NAMALWA (cell line): Measurements from ENCODE around the gene ETV4.

Source experiments
- DNase-seq: peaks from one replicate; pipeline ENCODE4 v3.0.0-alpha.2; 2015; ENCODE audit warnings: low spot score

The ETV4 gene

DNA sequence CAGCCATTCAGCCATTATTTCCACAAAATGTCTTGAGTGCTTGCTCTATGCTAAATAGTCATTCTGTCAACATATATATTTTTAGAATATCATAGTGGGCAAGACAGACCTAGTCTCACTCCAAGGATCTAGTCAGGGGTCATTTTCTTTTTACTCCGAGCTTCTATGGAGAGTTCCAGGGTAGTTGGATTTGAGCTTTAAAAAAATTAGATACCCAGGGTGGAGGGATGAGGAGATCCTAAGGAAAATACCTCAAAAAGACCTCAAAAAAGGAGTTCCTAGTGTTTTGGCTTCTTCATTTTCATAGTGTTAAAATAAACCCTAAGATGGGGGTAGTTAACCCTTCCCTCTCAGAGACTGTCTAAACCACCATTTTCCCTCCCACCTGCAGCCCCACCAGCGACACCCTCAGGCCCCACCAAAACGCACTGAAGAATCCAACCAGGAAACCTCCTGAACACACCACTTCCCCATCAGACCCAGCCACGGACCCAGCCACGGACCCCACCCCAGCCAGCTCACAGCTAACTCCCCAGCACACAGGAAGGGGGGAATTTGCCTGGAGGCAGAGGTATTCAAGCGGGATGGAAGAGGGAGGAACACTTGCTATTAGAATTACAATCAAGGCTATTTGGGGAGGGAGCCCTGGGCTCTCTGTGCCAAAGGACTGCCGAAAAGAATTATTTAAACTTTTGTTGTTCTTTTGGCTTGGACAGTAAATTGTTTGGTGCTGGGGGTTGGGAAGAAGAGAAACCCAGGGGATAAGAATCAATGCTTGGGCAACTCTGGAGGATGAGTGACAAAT is 2.2 kb downstream of the ETV4 start:
- DNase-seq = no peak

DNA sequence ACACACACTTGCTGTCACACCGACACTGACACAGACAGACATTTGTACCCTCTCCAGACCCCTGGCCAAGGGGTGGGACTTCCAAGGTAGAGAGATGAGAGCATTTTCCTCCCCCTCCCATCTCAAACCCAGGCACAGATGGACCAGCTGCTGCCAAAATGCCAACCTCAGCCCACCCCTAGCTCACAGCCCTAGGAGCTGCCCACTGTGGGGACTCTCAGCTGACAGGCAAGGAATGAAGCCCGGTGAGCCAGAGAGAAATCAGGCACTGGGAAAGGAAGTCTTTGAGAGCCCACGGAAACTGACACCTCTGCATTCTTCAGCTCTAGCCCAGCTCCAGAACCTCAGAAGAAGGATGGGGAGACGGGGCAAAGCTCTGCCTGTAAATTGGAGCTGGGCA is 2.8 kb downstream of the ETV4 start:
- DNase-seq = no peak

DNA sequence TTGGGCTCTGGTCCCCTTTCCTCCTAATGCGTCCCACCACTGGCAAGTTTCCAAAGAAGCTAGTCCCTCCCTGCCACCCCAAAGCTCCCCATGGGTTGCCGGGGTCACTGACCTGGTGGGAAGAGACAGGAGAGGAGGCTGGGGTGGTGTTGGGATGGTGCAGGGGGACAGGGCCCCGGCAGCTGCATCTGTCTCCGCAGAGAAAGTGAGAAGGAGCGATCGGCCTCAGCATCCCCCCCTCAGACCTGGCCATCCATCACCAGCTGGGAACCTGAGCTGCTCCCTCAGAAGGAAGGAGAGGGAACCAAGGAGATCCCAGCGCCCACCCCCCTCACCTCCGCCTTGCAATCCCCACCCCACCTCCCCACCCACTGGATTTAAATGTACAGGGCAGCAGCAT is 3.3 kb downstream of the ETV4 start:
- DNase-seq = no peak

DNA sequence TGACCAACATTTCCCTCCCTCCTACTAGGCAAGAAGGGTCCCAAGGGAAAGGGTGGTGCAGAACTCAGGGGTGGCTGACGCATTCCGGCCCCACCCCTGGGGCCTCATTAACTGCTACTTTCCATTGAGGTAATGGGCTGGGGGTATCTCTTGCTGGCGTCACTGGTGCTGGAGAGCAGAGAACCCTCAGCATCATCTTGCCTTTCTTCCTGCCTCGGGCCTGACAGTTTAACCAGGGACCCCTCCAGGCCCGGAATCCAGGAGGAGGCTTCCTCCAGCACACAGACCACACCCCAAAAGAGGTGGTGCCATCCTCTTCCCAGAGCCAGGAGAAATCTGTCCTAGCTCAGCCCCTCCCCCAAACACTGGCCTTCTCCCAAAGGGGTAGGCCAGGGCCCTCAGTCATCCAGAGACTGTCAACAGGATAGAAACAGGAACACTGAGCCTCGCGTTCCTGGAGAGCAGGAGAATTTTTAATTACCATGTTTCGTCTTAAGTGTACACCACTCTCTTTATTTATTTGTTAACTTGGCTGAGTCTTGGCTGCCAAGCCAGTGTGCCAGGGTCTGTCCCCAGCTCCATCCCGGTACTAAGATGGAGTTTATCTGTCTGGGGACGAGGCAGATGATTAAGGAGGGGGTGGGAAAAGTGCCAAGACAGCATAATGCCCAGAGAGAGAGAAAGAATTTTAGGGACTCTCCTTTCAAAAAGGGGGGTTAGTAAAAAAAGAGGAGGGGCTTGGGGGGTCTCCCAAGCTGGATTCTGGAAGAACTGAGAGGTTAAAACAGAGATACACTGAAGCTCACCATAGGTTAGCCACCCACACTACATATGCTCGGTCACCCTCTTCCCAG is 5.1 kb downstream of the ETV4 start:
- DNase-seq = no peak

DNA sequence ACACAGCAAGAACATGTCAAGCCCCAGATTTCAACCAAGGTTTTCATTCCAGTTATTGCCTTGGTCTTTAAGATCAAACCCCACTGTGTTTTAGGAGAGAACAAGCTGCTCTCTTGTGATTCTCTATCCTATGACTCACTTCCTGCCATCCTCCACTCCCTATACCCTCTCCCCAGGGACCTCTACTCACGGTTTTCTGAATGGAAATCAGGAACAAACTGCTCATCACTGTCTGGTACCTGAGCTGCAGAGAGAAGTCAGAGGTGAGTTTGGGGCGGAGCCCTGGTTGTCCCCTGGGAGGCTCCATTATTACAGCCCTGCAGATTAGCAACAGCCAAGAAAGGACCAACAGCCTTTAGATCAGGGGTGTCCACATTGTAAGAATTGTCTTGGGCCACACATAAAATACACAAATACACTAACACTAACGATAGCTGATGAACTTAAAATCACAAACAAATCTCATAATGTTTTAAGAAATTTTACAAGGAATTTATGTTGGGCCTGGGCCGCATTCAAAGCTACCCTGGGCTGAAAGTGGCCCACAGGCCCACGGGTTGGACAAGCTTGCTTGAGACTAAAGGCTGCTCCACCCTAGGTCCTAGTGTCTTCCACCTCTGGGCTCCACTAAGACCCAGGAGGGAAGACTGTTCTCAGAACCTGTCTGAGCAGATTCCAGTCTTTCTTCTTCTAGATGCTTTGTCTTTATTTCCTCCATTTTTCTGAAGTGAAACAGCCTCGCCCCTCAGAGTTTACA is 9.7 kb downstream of the ETV4 start:
- DNase-seq = no peak

DNA sequence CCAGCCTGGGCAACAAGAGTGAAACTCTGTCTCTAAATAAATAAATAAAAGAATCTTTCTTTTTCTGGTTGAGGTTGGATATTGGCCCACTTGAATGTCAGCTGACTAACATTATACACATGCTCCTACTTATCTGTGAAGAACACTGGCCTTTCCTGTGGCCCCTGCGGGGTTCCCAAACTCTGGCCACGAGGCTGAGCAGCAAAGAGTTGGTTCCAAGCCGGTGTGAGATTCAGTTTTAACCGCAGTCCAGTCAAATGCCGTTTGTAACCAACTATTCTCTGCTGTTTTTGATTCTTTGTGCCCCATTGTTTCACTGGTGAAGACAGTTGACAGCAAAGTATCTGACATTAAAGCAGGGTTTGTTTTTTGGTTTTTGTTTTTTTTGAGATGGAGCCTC is 11.2 kb downstream of the ETV4 start:
- no peak for DNase-seq

DNA sequence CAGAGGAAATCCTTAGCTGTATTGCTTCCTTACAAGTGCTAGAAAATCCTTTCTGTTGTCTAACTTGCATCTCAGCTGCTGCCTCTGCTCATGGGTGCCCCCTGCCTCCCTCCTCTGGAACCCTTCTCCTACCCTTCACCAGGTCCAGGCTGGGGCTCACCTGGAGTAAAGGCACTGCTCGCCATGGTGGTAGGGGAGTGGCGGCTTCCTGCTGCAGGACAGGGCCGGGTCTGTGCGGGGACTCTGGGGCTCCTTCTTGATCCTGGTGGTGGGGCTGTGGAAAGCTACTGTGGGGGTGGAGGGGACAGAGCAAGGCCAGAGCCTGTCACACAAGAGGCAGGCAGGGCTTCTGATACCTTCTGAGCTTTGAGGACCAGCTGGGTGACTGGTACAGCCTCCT is 12.4 kb downstream of the ETV4 start:
- no peak for DNase-seq

DNA sequence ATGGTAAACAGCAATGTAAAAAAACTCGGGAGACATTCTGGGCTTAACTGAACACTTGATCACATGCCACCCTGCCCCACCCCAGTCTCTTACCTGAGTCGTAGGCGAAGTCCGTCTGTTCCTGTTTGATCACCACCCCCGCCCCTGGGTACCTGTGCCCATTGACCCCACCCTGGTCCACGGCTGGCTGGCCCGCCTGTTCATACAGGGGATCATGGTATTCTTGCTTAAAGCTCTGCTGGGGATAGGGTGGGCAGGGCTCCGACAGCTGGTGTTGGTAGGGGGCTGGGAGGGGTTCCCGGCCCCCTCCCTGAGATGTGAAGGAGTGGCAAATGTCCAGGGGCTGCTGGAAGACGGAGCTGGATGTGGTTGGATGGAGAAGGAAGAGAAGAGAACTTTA is 13.6 kb downstream of the ETV4 start:
- DNase-seq = no peak

DNA sequence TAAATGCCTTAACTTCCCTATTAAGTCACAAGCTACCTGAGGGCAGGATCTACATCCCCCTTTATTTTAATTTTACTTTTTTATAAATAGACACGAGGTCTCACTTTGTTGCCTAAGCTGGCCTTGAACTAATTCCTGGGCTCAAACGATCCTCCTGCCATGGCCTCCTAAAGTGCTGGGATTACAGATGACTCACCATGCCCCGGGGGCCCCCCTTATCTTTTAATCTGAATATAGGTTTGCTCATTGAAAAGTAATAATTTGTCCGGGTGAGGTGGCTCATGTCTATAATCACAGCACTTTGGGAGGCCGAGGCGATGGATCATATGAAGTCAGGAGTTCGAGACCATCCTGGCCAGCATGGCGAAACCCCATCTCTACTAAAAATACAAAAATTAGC is 14.2 kb downstream of the ETV4 start:
- DNase-seq = no peak

DNA sequence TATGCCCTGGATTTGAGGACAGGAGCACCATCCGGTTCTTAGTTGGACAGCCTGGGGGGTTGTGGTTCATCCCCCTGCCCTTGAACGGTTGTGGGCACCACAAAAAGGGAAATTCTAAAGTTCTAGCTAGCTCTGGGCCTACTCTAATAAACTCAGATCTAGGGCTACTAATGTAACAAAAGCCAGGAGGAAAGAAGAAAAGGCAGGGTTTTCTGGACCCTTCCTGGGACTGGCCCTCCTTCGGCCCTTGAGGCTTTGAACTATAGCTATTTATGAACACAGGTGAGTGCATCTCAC is 15.1 kb downstream of the ETV4 start:
- no peak for DNase-seq

DNA sequence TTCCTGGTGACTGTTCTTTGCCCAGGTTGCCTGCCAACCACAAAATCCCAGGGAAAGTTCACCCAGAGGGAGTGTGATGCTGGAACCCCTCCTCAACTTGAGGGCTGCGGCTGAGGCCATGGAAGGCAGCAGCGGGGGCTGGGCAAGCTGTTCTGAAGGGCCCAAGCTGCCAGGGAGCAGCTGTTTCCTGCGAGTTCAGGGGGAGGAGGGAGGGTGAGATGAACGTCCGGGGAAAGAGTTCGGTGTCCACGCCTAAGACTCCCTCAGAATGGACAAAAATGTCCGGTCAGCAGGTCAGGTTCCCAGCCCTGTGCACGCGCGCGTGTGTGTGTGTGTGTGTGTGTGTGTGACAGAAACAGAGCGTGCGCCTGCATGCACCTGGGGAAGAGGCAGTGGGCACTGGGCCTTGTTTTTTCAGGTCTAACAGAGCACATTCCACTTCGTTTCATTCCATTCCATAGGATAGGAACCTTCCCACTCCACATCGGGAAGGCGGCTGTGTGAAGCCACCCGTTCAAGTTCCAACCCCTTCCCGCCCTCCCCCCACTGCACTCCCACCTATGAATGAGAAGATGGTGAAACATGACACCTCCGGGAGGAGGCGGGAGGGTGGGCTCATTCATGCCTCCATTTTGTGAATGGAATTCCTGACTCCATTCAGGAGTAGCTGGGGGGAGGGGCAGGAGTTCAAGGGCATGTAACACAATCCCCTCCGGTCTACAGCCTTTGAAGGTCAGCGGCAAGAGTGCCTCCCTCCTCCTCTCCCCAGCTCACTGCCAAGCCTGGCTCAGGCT is 15.7 kb downstream of the ETV4 start:
- DNase-seq = no peak

DNA sequence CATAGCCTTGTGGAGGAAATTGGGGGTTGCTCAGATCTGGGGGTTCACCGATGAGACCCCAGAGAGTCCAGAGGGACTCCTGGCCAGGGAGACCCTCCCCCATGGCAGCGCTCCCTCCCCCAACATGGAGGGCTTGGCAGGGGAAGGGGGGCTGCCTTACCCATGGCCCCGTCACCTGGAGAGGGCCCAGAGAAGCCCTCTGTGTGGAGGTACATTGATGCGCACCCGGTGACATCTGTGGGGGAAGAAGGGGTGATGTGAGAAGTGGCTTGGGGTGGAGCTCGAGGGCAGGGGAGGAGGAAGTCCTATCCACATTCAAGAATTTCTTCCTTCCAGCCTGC is 16.2 kb downstream of the ETV4 start:
- no peak for DNase-seq

DNA sequence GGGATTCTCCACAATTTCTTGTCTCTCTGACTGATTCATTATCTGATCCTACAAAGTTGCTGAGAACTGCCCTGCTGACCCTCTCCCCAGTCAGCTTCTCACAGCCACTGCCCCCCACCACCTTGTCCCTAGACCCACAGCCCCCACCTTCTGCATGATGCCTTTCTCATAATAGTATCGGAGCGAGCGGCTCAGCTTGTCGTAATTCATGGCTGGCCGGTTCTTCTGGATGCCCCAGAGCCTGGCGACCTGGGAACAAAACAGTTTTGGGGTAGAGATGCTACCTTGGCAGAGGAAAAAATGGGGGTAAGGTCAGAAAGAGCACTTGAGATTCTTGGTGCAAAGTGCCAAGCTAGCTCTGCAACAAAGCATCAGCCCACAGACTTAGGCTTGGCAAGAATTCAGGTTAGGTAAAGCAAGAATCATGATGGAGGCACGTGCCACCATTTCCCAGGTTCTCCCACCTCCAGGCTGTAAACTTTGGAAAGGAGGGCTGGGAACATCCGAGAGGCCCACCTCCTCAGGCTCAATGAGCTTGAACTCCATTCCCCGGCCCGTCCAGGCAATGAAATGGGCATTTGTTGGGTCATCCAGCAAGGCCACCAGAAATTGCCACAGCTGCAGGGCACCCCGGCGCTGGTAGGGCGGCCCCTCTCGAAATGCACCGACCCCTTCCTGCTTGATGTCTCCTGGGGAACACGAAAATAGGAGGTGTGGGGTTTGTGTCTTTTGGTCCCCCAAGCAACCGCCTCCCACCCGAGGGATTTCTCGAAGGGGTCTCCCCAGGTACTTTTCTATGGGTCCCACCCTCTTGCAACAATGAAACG is 16.9 kb downstream of the ETV4 start:
- no peak for DNase-seq

DNA sequence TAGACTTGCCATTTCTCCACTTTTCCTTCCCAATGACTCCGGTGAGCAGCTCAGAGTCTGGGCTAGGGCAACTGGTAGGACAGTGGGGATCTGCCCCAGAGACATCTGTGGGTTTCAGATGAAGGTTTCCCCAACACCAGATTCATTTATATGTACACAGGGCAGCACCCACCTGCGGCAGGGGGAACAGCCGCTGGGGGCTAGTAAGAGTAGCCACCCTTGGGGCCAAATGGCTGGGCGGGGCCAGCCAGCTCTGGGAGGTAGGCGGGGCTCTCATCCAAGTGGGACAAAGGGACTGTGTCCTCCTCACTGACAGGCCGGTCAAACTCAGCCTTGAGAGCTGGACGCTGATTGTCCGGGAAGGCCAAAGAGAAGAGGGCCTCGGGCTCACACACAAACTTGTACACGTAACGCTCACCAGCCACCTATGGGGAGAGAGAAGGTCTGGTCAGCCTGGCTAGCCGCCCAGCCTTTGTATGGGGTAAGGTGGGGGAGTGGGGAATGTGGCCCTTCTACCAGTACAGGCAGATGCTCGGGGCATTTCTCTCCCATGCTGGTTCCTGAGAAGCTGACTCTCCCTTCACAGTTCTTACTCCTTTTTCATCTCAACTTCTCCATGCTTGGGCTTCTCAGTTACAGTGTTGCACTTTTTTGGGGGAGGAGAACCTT is 17.7 kb downstream of the ETV4 start:
- no peak for DNase-seq

DNA sequence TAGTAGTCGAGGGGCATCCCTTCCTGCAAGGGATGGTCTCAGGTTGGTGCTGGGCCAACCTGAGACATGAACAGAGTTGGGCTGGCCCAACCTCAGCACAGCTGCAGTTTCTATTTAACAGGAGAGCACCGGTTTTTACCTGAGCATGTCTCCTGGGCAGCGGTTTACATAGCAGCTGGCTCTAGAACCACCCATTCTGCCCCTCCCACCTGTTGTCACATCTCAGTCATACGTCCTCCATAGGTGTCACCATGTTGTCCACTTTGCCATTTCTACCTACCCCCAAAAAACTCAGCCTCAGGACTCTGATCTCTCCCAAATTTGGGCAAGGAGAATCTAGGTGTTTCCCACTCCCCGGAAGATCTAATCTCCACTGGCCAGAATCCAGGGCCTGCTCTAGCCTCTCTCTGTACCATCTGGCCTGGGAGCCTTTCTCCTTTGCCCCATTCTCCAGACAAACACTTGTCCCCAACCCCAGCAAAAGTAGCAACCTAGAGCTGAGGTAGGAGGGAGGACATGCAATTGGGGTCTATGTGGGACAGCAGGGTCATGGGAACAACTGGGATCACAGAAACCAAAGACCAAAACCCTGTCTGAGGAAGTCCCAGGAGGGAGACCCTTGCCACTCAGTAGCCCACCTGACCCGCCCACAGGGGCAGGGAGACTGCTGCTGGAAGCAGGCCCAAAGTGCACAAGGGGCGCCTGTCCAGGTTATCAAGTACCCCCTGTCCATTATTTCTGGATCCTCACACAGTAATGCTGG is 19.1 kb downstream of the ETV4 start:
- DNase-seq = no peak

DNA sequence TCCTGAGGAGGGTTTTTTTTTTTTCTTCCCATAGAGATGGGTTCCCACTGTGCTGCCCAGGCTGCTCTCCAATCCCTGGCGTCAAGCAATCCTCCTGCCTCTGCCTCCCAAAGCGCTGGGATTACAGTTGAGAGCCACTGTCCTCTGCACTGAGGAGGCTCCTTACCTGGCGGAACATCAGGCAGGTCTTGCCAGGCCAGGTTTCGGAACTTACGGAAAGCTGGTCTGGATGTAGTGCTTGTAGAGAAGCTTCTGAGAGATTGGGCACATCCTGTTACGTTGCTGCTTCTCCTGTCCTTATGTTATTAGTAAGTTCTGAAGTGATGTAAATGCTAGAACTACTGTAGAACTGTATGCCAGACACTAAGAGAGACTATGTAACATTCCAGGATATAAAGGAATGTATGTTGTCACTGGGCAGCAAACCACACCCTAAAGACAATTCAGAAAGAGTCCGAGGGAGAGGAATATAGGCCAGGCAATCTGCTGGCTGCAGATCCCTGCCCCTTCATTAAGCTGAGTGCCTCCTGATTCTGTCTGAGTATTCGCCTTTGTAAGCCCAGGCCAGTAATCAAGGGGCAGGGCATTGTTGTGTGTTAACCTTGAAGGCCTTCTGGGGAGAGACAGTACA is 21.1 kb downstream of the ETV4 start:
- DNase-seq = no peak

DNA sequence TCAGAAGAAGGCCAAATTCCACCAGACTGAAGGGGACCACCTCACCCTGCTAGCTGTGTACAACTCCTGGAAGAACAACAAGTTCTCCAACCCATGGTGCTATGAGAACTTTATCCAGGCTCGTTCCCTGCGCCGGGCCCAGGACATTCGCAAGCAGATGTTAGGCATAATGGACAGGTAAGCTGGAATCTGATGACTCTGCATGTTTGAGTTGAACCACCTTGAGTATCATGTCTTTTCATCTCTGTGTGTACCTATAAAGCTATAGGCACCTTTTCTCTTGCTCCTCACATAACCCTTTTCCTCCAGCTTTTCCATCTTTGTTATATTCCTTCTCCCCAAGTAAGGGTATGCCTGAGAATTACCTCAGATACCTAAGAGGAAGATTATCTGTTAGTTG is 24.8 kb downstream of the ETV4 start:
- no peak for DNase-seq

DNA sequence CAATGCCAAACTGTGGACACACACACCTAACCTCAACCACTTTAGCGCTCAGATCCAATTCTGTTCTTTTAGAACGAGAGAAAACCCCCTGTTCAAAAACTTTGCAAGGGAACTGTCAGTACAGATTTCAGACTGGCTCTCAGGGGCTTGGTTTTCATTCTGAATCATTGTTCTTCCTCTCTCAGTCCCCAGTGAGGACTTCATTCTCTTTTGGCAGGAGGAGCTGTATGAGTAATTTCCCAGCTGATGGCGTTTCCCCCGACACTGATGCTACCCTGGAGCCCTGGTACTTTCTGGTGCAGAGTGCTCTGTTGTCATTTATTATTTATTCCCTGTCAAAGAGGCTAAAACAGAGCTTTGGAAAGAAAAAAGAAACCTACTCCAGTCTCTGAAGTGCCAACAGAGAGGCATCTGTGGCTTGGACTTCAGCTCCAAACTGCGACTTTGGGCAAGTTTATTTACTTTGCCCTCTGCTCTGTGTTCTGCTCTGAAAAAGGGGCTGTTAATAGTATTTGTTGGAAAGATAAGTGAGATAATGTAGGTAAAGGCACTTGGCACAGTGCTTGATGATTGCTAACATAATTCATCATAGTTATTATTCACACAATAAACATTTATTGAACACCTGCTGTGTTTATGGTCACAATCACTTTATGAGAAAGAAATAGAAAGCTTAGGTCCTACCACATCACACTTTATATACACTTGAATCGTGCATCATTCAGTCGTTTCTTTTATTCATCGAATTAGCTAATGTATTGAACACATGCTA is 28.3 kb downstream of the ETV4 start:
- no peak for DNase-seq

DNA sequence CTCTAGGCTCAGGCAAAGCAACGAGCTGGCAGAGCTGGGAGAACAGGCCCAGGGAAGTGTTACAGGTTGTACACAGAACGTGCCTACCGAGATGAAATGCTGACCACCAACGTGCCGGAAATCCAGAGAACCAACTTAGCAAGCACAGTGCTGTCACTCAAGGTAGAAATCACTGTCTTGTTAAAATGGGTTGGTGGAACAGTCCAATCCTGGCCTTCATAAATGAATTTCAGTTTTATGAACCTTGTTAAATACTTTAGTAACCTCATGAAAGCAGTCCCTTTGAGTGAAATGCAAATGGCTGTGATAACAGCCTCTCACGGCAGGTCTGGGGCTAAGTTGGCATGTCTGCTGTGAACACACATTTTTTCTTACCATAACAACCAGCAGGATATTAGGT is 29.0 kb downstream of the ETV4 start:
- no peak for DNase-seq
